B cell (primary cell): ENCODE data around the gene RBM19. TPM values are rescaled to one million over a fixed set of nuclear protein-coding genes. Genes with fewer than 3 reads are reported as not detected.

ENCODE experiments used
- ATAC-seq: fragments of 200-7000 bp; cut with Tn5 transposase; one replicate; pipeline ENCODE4 v1.10.0; 2021; ENCODE audit warnings: low read depth, mild to moderate bottlenecking, moderate number of reproducible peaks, moderate library complexity
- CTCF ChIA-PET: fragments of 350-600 bp; sonication (Branson Sonifier 250); formaldehyde crosslinking; loops from one replicate; lab custom pipeline; 2021; ENCODE audit warnings: antibody characterized with exemption, inconsistent platforms; lab: Charles Lee
- POLR2A ChIA-PET: fragments of 350-600 bp; sonication (Branson Sonifier 250); formaldehyde crosslinking; loops from one replicate; lab custom pipeline; 2021; ENCODE audit warnings: antibody characterized with exemption; lab: Charles Lee
- DNase-seq: peaks from one replicate; pipeline ENCODE4 v3.0.0; 2013
- H2AFZ ChIP-seq: 2 replicates; pipeline ENCODE4 v1.6.1; 2012; ENCODE audit warnings: mild to moderate bottlenecking, low read depth, low read length; ENCODE audit not compliant: insufficient read depth, poor library complexity, severe bottlenecking
- H3K27ac ChIP-seq, 2 donors: 1 replicate in 1 of 2; 2 replicates in 1 of 2; pipeline ENCODE4 v1.5.1; 2012 to 2013; ENCODE audit warnings: low read length in 2 of 2, mild to moderate bottlenecking in 2 of 2, moderate library complexity in 1 of 2
- H3K27me3 ChIP-seq, 4 experiments: fragments of 200-600 bp in 1 of 4; sonication (generic) in 1 of 4; replicated peaks in 1 of 4; 1 replicate in 2 of 4; 2 replicates in 2 of 4; pipeline versions ENCODE4 v1.6.1 to v1.7.0; 2013 to 2016; ENCODE audit warnings: low read length in 3 of 4, mild to moderate bottlenecking in 2 of 4, mixed read lengths in 1 of 4, moderate library complexity in 1 of 4; ENCODE audit not compliant: insufficient read depth in 4 of 4, control insufficient read depth in 3 of 4; ENCODE audit errors: control extremely low read depth in 1 of 4
- H3K36me3 ChIP-seq, 2 experiments: replicated peaks in 1 of 2; 1 replicate in 1 of 2; 2 replicates in 1 of 2; pipeline versions ENCODE4 v1.6.1 to v1.7.1; 2013; ENCODE audit warnings: low read length in 1 of 2; ENCODE audit not compliant: insufficient read depth in 2 of 2, control insufficient read depth in 1 of 2; ENCODE audit errors: control extremely low read depth in 1 of 2, extremely low read depth in 1 of 2
- H3K4me1 ChIP-seq, 2 donors: fragments of 200-600 bp in 1 of 2; sonication (generic) in 1 of 2; 1 replicate in 1 of 2; 2 replicates in 1 of 2; pipeline versions ENCODE4 v1.5.1 to v1.6.1; 2013 to 2017; ENCODE audit warnings: low read length in 2 of 2; ENCODE audit not compliant: control insufficient read depth in 2 of 2, insufficient read depth in 2 of 2
- H3K4me2 ChIP-seq: replicated peaks from 2 replicates; pipeline ENCODE3; 2012; ENCODE audit warnings: mild to moderate bottlenecking, low read depth, low read length; ENCODE audit not compliant: poor library complexity, severe bottlenecking
- H3K4me3 ChIP-seq, 5 experiments: fragments of 200-600 bp in 1 of 5; sonication (generic) in 1 of 5; 1 replicate in 3 of 5; 2 replicates in 2 of 5; pipeline versions ENCODE4 v1.5.1 to v1.7.0; 2011 to 2016; ENCODE audit warnings: low read length in 4 of 5, mild to moderate bottlenecking in 4 of 5, low read depth in 2 of 5, control low read depth in 1 of 5, moderate library complexity in 1 of 5; ENCODE audit not compliant: insufficient read depth in 1 of 5; ENCODE audit errors: control extremely low read depth in 1 of 5, extremely low read depth in 1 of 5
- H3K79me2 ChIP-seq: fragments of 200-600 bp; sonication (generic); one replicate; pipeline ENCODE4 v1.6.0; 2016; ENCODE audit warnings: low read length; ENCODE audit not compliant: control insufficient read depth, insufficient read depth
- H3K9ac ChIP-seq: fragments of 200-600 bp; sonication (generic); 2 replicates; pipeline ENCODE4 v1.6.1; 2017; ENCODE audit warnings: mild to moderate bottlenecking, low read length, moderate library complexity
- H3K9me3 ChIP-seq, 3 donors: one replicate each; pipeline versions ENCODE4 v1.6.1 to v1.7.1; 2013; ENCODE audit warnings: low read length in 2 of 3; ENCODE audit not compliant: control insufficient read depth in 2 of 3, insufficient read depth in 1 of 3; ENCODE audit errors: control extremely low read depth in 1 of 3
- H4K20me1 ChIP-seq: 2 replicates; pipeline ENCODE4 v1.6.0; 2012; ENCODE audit warnings: mild to moderate bottlenecking, low read length; ENCODE audit not compliant: insufficient read depth, control insufficient read depth, poor library complexity, severe bottlenecking
- H3K27ac Mint-ChIP-seq: one replicate; pipeline ENCODE4 v1.8.0; 2021; ENCODE audit warnings: mixed read lengths
- H3K27me3 Mint-ChIP-seq: one replicate; pipeline ENCODE4 v1.8.0; 2021; ENCODE audit warnings: mixed read lengths
- H3K4me1 Mint-ChIP-seq: one replicate; pipeline ENCODE4 v1.8.0; 2021; ENCODE audit warnings: mixed read lengths
- H3K4me3 Mint-ChIP-seq: one replicate; pipeline ENCODE4 v1.8.0; 2021; ENCODE audit warnings: mixed read lengths
- H3K9me3 Mint-ChIP-seq: one replicate; pipeline ENCODE4 v1.8.0; 2022; ENCODE audit warnings: mixed read lengths; ENCODE audit not compliant: insufficient read depth
- EZH2 ChIP-seq: IDR thresholded peaks from 2 replicates; pipeline ENCODE4 v1.6.1; 2012; ENCODE audit warnings: borderline replicate concordance, low read depth, mild to moderate bottlenecking, moderate library complexity, low read length; ENCODE audit not compliant: insufficient read depth, poor library complexity, severe bottlenecking
- WGBS: methylation state at CpG from one replicate; pipeline ENCODE4 v1.1.5; 2013; ENCODE audit warnings: missing lambda C conversion rate; ENCODE audit not compliant: insufficient coverage; 5-methylcytosine and 5-hydroxymethylcytosine counted together
- intact Hi-C: fragments of 100-400 bp; cut with micrococcal nuclease; formaldehyde crosslinking; loops from one replicate; pipeline ENCODE4 v1.10.0; 2022
- polyA plus RNA-seq: library from polyadenylated mRNA; depleted of rRNA; stranded (reverse); fragments of >200 nt; gene quantifications from 2 replicates; pipeline ENCODE4 v1.2.3, GENCODE V29; 2012
- total RNA-seq, 2 donors: library from RNA; stranded (reverse); fragments of 120-200 nt in 1 of 2; gene quantifications; 1 replicate in 1 of 2; 2 replicates in 1 of 2; pipeline versions ENCODE4 v1.2.3 to v1.2.4, GENCODE V29; 2013 to 2022
- TF ChIP-seq, protein P1 (sequence below): fragments of 200-600 bp; IDR thresholded peaks from one replicate; pipeline ENCODE4 v1.8.0; 2022; ENCODE audit warnings: antibody characterized with exemption, mild to moderate bottlenecking

RBM19 gene
- total and polyA plus RNA-seq, 2 donors (not counting 1 experiment from before 2014, with no cell fraction given): 43.1 to 90.0 TPM

DNA sequence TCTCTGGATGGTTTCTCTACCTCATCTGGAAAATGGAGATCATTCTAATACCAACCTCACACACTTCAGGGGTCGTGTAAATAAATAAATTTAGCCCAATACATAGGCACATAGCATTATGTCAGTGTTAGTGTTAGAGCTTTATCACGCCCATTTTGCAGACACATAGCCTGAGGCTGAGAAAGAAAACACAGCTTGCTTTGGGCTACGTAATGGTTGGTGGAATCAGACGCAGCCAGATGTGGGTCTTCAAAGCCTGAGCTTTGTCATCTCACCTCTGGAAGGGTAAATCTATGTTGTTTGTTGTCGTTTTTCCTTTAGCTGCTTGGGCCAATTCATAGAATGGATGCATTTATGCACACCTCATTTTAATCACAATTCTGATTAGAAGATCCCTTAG is 191.6 kb downstream of the RBM19 start:
- H3K4me3 Mint-ChIP-seq: no peak overlapping the region
- no peaks in the 10 kb centered on the region for H3K4me1 ChIP-seq
- H3K79me2 ChIP-seq: no peaks in the 10 kb centered on the region
- H3K9me3 Mint-ChIP-seq: no peaks in the 10 kb centered on the region
- intact Hi-C loops: no loop called here
- ChIA-PET POLR2A (no interaction called here), CTCF (no interaction called here)
- H3K36me3 ChIP-seq: no peaks in the 10 kb centered on the region
- no peak overlapping the region for H3K27ac ChIP-seq
- no peak overlapping the region for H3K9ac ChIP-seq
- H2AFZ ChIP-seq: no peak overlapping the region
- 80% methylated on average over 1 of the region's 5 CpGs for WGBS
- H4K20me1 ChIP-seq: no peaks in the 10 kb centered on the region
- H3K4me3 ChIP-seq: no peak overlapping the region
- no peak overlapping the region for H3K27ac Mint-ChIP-seq
- ATAC-seq (no peak), DNase-seq (no peak)
- H3K4me2 ChIP-seq: no peak overlapping the region
- peaks cover 0 to 7% (median 5%) of the 10 kb centered on the region in 4 experiments for H3K27me3 ChIP-seq
- TF ChIP-seq, protein P1, sequence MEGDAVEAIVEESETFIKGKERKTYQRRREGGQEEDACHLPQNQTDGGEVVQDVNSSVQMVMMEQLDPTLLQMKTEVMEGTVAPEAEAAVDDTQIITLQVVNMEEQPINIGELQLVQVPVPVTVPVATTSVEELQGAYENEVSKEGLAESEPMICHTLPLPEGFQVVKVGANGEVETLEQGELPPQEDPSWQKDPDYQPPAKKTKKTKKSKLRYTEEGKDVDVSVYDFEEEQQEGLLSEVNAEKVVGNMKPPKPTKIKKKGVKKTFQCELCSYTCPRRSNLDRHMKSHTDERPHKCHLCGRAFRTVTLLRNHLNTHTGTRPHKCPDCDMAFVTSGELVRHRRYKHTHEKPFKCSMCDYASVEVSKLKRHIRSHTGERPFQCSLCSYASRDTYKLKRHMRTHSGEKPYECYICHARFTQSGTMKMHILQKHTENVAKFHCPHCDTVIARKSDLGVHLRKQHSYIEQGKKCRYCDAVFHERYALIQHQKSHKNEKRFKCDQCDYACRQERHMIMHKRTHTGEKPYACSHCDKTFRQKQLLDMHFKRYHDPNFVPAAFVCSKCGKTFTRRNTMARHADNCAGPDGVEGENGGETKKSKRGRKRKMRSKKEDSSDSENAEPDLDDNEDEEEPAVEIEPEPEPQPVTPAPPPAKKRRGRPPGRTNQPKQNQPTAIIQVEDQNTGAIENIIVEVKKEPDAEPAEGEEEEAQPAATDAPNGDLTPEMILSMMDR: no peak
- no peak for TF ChIP-seq EZH2
- peaks cover 18% of the 10 kb centered on the region for H3K27me3 Mint-ChIP-seq
- no peaks in the 10 kb centered on the region for H3K9me3 ChIP-seq
- H3K4me1 Mint-ChIP-seq: no peaks in the 10 kb centered on the region

DNA sequence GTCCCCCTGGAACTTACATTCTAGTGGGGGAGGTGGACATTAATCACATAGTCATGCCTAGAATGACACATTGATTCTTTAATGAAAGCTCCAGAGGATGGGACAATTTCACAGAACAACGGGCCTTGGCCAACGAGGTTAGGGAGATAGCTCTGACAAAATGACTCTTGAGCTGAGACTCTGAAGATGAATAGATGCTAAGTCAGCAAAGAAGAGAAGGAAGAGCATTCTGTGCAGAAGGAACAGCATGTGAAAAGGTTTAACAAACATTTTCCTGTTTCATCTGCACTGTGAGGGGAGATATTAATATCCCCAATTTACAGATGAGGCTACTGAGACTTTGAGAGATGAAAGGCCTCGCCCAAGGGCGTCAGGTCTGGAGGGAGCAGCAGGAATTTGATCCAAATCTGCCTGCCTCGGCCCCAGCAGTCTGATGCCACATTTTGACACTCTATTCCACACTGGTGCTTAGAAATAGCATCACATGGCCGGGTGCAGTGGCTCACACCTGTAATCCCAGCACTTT is 193.6 kb downstream of the RBM19 start:
- H4K20me1 ChIP-seq: no peaks in the 10 kb centered on the region
- Mint-ChIP-seq H3K4me3 (no peak overlapping the region), H3K27me3 (peaks cover 9% of the 10 kb centered on the region), H3K9me3 (no peaks in the 10 kb centered on the region), H3K27ac (no peak overlapping the region), H3K4me1 (no peaks in the 10 kb centered on the region)
- H3K79me2 ChIP-seq: no peaks in the 10 kb centered on the region
- TF ChIP-seq EZH2: no peak
- TF ChIP-seq, protein P1: no peak
- H3K4me1 ChIP-seq: no peaks in the 10 kb centered on the region
- ATAC-seq (no peak), DNase-seq (no peak)
- no peaks in the 10 kb centered on the region for H3K9me3 ChIP-seq
- no peak overlapping the region for H3K4me3 ChIP-seq
- intact Hi-C loops: no loop called here
- no peak overlapping the region for H2AFZ ChIP-seq
- H3K36me3 ChIP-seq: no peaks in the 10 kb centered on the region
- no peaks in the 10 kb centered on the region for H3K27me3 ChIP-seq
- H3K4me2 ChIP-seq: no peak overlapping the region
- CTCF ChIA-PET: no interaction called here
- no peak overlapping the region for H3K9ac ChIP-seq
- WGBS: 79% methylated on average over 6 of the region's 6 CpGs
- POLR2A ChIA-PET: no interaction called here
- no peak overlapping the region for H3K27ac ChIP-seq
